CD14-positive monocyte (primary cell): ENCODE measurements around the gene RARB. TPM values are rescaled to one million over a fixed set of nuclear protein-coding genes. Genes with fewer than 3 reads are reported as not detected.

Source experiments
- DNase-seq, 3 donors: peaks; one replicate each; pipeline ENCODE4 v3.0.0-alpha.2; 2011 to 2022
- H2AFZ ChIP-seq: 2 replicates; pipeline ENCODE4 v1.6.0; 2012; ENCODE audit warnings: mild to moderate bottlenecking, low read depth, low read length, inconsistent platforms; ENCODE audit not compliant: insufficient read depth, poor library complexity, severe bottlenecking
- H3K27ac ChIP-seq, 2 donors: 1 replicate in 1 of 2; 2 replicates in 1 of 2; pipeline ENCODE4 v1.5.1; 2012 to 2013; ENCODE audit warnings: low read length in 2 of 2, control low read depth in 1 of 2, inconsistent platforms in 1 of 2, low read depth in 1 of 2, mild to moderate bottlenecking in 1 of 2
- H3K27me3 ChIP-seq, 2 donors: one replicate each; pipeline versions ENCODE4 v1.6.0 to v1.6.1; 2011 to 2013; ENCODE audit warnings: low read length in 2 of 2; ENCODE audit not compliant: control insufficient read depth in 2 of 2, insufficient read depth in 2 of 2
- H3K36me3 ChIP-seq, 2 donors: replicated peaks in 1 of 2; 1 replicate in 1 of 2; 2 replicates in 1 of 2; pipeline versions ENCODE4 v1.5.1 to v1.6.1; 2012 to 2013; ENCODE audit warnings: low read length in 2 of 2, control low read depth in 1 of 2, inconsistent platforms in 1 of 2, mild to moderate bottlenecking in 1 of 2; ENCODE audit not compliant: insufficient read depth in 2 of 2, control insufficient read depth in 1 of 2
- H3K4me1 ChIP-seq, 2 donors: 1 replicate in 1 of 2; 2 replicates in 1 of 2; pipeline versions ENCODE4 v1.5.1 to v1.6.1; 2012 to 2013; ENCODE audit warnings: low read length in 2 of 2, control low read depth in 1 of 2, inconsistent platforms in 1 of 2, mild to moderate bottlenecking in 1 of 2, moderate library complexity in 1 of 2; ENCODE audit not compliant: insufficient read depth in 2 of 2, control insufficient read depth in 1 of 2
- H3K4me2 ChIP-seq: replicated peaks from 2 replicates; pipeline ENCODE3; 2012; ENCODE audit warnings: low read length, moderate library complexity, mild to moderate bottlenecking; ENCODE audit not compliant: poor library complexity, severe bottlenecking; ENCODE audit errors: extremely low read depth
- H3K4me3 ChIP-seq, 3 experiments: fragments of 200-600 bp in 1 of 3; sonication (generic) in 1 of 3; replicated peaks in 1 of 3; 1 replicate in 2 of 3; 2 replicates in 1 of 3; pipeline ENCODE4 v1.5.1; 2011 to 2013; ENCODE audit warnings: low read length in 3 of 3, mild to moderate bottlenecking in 3 of 3, control low read depth in 2 of 3, low read depth in 2 of 3, inconsistent platforms in 1 of 3, moderate library complexity in 1 of 3
- H3K79me2 ChIP-seq: 2 replicates; pipeline ENCODE4 v1.6.0; 2012; ENCODE audit warnings: mild to moderate bottlenecking, control low read depth, inconsistent platforms, low read length, moderate library complexity; ENCODE audit not compliant: insufficient read depth
- H3K9ac ChIP-seq: 2 replicates; pipeline ENCODE4 v1.6.0; 2017; ENCODE audit warnings: low read length, mild to moderate bottlenecking; ENCODE audit not compliant: insufficient read depth, poor library complexity, severe bottlenecking
- H3K9me3 ChIP-seq, 2 donors: replicated peaks in 1 of 2; 1 replicate in 1 of 2; 2 replicates in 1 of 2; pipeline versions ENCODE4 v1.5.1 to v1.6.1; 2012 to 2013; ENCODE audit warnings: low read length in 2 of 2, control low read depth in 1 of 2; ENCODE audit not compliant: control insufficient read depth in 1 of 2, insufficient read depth in 1 of 2
- H4K20me1 ChIP-seq: 2 replicates; pipeline ENCODE4 v1.6.0; 2012; ENCODE audit warnings: mild to moderate bottlenecking, low read length, control low read depth, moderate library complexity; ENCODE audit not compliant: insufficient read depth
- H3K27ac Mint-ChIP-seq, 7 donors: one replicate each; pipeline ENCODE4 v1.8.0; 2020; ENCODE audit warnings: mild to moderate bottlenecking in 7 of 7, mixed read lengths in 7 of 7, moderate library complexity in 6 of 7, inconsistent platforms in 2 of 7
- H3K27me3 Mint-ChIP-seq, 3 donors: one replicate each; pipeline ENCODE4 v1.8.0; 2021 to 2022; ENCODE audit warnings: low read depth in 3 of 3, mild to moderate bottlenecking in 3 of 3, mixed read lengths in 3 of 3, moderate library complexity in 3 of 3, inconsistent platforms in 1 of 3
- H3K36me3 Mint-ChIP-seq, 2 donors: one replicate each; pipeline ENCODE4 v1.8.0; 2020; ENCODE audit warnings: mixed read lengths in 2 of 2, inconsistent platforms in 1 of 2, mild to moderate bottlenecking in 1 of 2
- H3K4me1 Mint-ChIP-seq: one replicate; pipeline ENCODE4 v1.8.0; 2020; ENCODE audit warnings: mild to moderate bottlenecking, mixed read lengths
- H3K4me3 Mint-ChIP-seq, 2 donors: one replicate each; pipeline ENCODE4 v1.8.0; 2020; ENCODE audit warnings: mild to moderate bottlenecking in 2 of 2, mixed read lengths in 2 of 2, moderate library complexity in 1 of 2
- H3K9me3 Mint-ChIP-seq, 7 donors: one replicate each; pipeline ENCODE4 v1.8.0; 2020 to 2022; ENCODE audit warnings: mixed read lengths in 7 of 7, mild to moderate bottlenecking in 6 of 7, moderate library complexity in 6 of 7, inconsistent platforms in 2 of 7
- CTCF ChIP-seq: fragments of 200-600 bp; IDR thresholded peaks from one replicate; pipeline ENCODE4 v1.8.0; 2022; ENCODE audit warnings: antibody characterized with exemption, mild to moderate bottlenecking
- WGBS: methylation state at CpG from one replicate; pipeline ENCODE4 v1.1.5; 2013; ENCODE audit warnings: missing lambda C conversion rate; ENCODE audit not compliant: insufficient coverage; 5-methylcytosine and 5-hydroxymethylcytosine counted together
- intact Hi-C, 2 donors: fragments of 100-400 bp; cut with micrococcal nuclease; formaldehyde crosslinking; loops; one replicate each; pipeline versions ENCODE4 v1.15.0 to v1.15.1; 2023
- polyA plus RNA-seq, 3 donors: library from polyadenylated mRNA; depleted of rRNA in 1 of 3; unstranded in 2 of 3; stranded (reverse) in 1 of 3; fragments of 300-500 nt in 2 of 3; fragments of >200 nt in 1 of 3; fragmentation: Illumina TruSeq in 2 of 3; gene quantifications; 1 replicate in 2 of 3; 2 replicates in 1 of 3; pipeline ENCODE4 v1.2.3, GENCODE V29; 2012 to 2021

The RARB gene
- polyA plus RNA-seq, 3 donors: not detected

- H3K4me2 ChIP-seq: no peak overlapping the region
Observed at GRCh38 chr3:25458420-25458814, 30.4 kb downstream of the RARB start.

GRCh38 chr3:25460751-25461150 is 32.7 kb downstream of the RARB start:
- H3K4me3 Mint-ChIP-seq: no peak overlapping the region

More at GRCh38 chr3:25458420-25458814, 30.4 kb downstream of the RARB start:
- TF ChIP-seq CTCF: no peak
- Mint-ChIP-seq H3K4me1 (peaks cover 8% of the 10 kb centered on the region), H3K36me3 (no peaks in the 10 kb centered on the region), H3K9me3 (no peaks in the 10 kb centered on the region), H3K27me3 (peaks cover 0 to 2% (median 2%) of the 10 kb centered on the region in 3 donors), H3K27ac (no peak overlapping the region), H3K4me3 (no peak overlapping the region)
- intact Hi-C loops: no loop called here
- Histone ChIP-seq H3K4me1 (peaks cover 5 to 8% of the 10 kb centered on the region in 2 donors), H3K36me3 (no peaks in the 10 kb centered on the region), H3K9me3 (no peaks in the 10 kb centered on the region), H2AFZ (no peak overlapping the region), H3K27me3 (no peaks in the 10 kb centered on the region), H3K27ac (no peak overlapping the region), H4K20me1 (no peaks in the 10 kb centered on the region), H3K79me2 (no peaks in the 10 kb centered on the region), H3K9ac (no peak overlapping the region), H3K4me3 (no peak overlapping the region)
- no peak for DNase-seq
- no CpG with 5 or more reads among the region's 2 CpGs for WGBS

More at GRCh38 chr3:25460751-25461150, 32.7 kb downstream of the RARB start:
- WGBS: 20% methylated on average over 1 of the region's 2 CpGs
- DNase-seq: no peak
- no peaks in the 10 kb centered on the region for H3K27me3 Mint-ChIP-seq
- no peak overlapping the region for H3K9ac ChIP-seq
- no peaks in the 10 kb centered on the region for H4K20me1 ChIP-seq
- H3K79me2 ChIP-seq: no peaks in the 10 kb centered on the region
- H3K36me3 Mint-ChIP-seq: no peaks in the 10 kb centered on the region
- peak overlapping the region in 2 of 7 donors; percentile 14 to 21 for H3K27ac Mint-ChIP-seq
- no peak overlapping the region for H2AFZ ChIP-seq
- no peak overlapping the region for H3K4me2 ChIP-seq
- H3K27me3 ChIP-seq: no peaks in the 10 kb centered on the region
- no peak overlapping the region for H3K27ac ChIP-seq
- intact Hi-C loops: no loop called here
- no peaks in the 10 kb centered on the region for H3K9me3 Mint-ChIP-seq
- H3K4me1 ChIP-seq: peaks cover 5 to 8% of the 10 kb centered on the region in 2 donors
- no peak overlapping the region for H3K4me3 ChIP-seq
- no peak for TF ChIP-seq CTCF
- no peaks in the 10 kb centered on the region for H3K9me3 ChIP-seq
- peaks cover 8% of the 10 kb centered on the region for H3K4me1 Mint-ChIP-seq
- H3K36me3 ChIP-seq: no peaks in the 10 kb centered on the region
